Natural killer cell (primary cell): ENCODE measurements around the gene SF3B2. TPM values are rescaled to one million over a fixed set of nuclear protein-coding genes. Genes with fewer than 3 reads are reported as not detected.
"Not testable (repeated sequence)": the region's sequence is repeated elsewhere in the genome, so short reads cannot be mapped to it uniquely, and the experiment has no call there.

Source experiments
- ATAC-seq, 3 donors: fragments of 150-1000 bp in 2 of 3; fragments of 200-7000 bp in 1 of 3; cut with Tn5 transposase; 1 replicate in 1 of 3; 2 replicates in 2 of 3; pipeline ENCODE4 v1.10.0; 2021; ENCODE audit warnings: mild to moderate bottlenecking in 2 of 3, moderate library complexity in 2 of 3
- DNase-seq, 2 donors: peaks; one replicate each; pipeline versions ENCODE4 v3.0.0 to v3.0.0-alpha.2; 2013 to 2021; ENCODE audit warnings: mixed read lengths in 1 of 2
- H3K27ac ChIP-seq: one replicate; pipeline ENCODE4 v1.5.1; 2013; ENCODE audit warnings: mild to moderate bottlenecking, low read length
- H3K27me3 ChIP-seq: one replicate; pipeline ENCODE4 v1.6.1; 2013; ENCODE audit warnings: low read length; ENCODE audit not compliant: control insufficient read depth, insufficient read depth
- H3K36me3 ChIP-seq: one replicate; pipeline ENCODE4 v1.6.1; 2013; ENCODE audit warnings: low read length; ENCODE audit not compliant: control insufficient read depth, insufficient read depth
- H3K4me1 ChIP-seq: one replicate; pipeline ENCODE4 v1.6.1; 2013; ENCODE audit warnings: low read length; ENCODE audit not compliant: control insufficient read depth, insufficient read depth
- H3K4me3 ChIP-seq: one replicate; pipeline ENCODE4 v1.5.1; 2013; ENCODE audit warnings: low read length
- H3K9me3 ChIP-seq: one replicate; pipeline ENCODE4 v1.6.1; 2013; ENCODE audit warnings: low read length; ENCODE audit not compliant: control insufficient read depth, insufficient read depth
- H3K27ac Mint-ChIP-seq, 2 donors: one replicate each; pipeline ENCODE4 v1.8.0; 2022; ENCODE audit warnings: mild to moderate bottlenecking in 2 of 2, mixed read lengths in 2 of 2, moderate library complexity in 1 of 2
- H3K27me3 Mint-ChIP-seq, 2 donors: one replicate each; pipeline ENCODE4 v1.8.0; 2022; ENCODE audit warnings: low read depth in 2 of 2, mixed read lengths in 2 of 2
- H3K36me3 Mint-ChIP-seq: one replicate; pipeline ENCODE4 v1.8.0; 2022; ENCODE audit warnings: mixed read lengths
- H3K4me1 Mint-ChIP-seq, 2 donors: one replicate each; pipeline ENCODE4 v1.8.0; 2022; ENCODE audit warnings: mixed read lengths in 2 of 2
- H3K4me3 Mint-ChIP-seq: one replicate; pipeline ENCODE4 v1.8.0; 2022; ENCODE audit warnings: mild to moderate bottlenecking, moderate library complexity, mixed read lengths
- H3K9me3 Mint-ChIP-seq, 2 donors: one replicate each; pipeline ENCODE4 v1.8.0; 2022; ENCODE audit warnings: mixed read lengths in 2 of 2
- CTCF ChIP-seq: fragments of 200-600 bp; IDR thresholded peaks from one replicate; pipeline ENCODE4 v1.8.0; 2022; ENCODE audit warnings: antibody characterized with exemption
- WGBS: methylation state at CpG from one replicate; pipeline ENCODE4 v1.1.7; 2013; ENCODE audit warnings: missing lambda C conversion rate; ENCODE audit not compliant: insufficient coverage; 5-methylcytosine and 5-hydroxymethylcytosine counted together
- intact Hi-C: fragments of 100-400 bp; cut with micrococcal nuclease; formaldehyde crosslinking; loops from one replicate; pipeline ENCODE4 v1.14.2; 2022
- total RNA-seq, 4 donors: library from RNA; stranded (reverse); fragments of 120-200 nt in 1 of 4; gene quantifications; one replicate each; pipeline versions ENCODE4 v1.2.3 to v1.2.4, GENCODE V29; 2013 to 2022

The SF3B2 gene
- total RNA-seq, 3 donors from 2014 or later (not counting 1 experiment from before 2014, with no cell fraction given), result 249 to 269 (median 253) TPM

DNA sequence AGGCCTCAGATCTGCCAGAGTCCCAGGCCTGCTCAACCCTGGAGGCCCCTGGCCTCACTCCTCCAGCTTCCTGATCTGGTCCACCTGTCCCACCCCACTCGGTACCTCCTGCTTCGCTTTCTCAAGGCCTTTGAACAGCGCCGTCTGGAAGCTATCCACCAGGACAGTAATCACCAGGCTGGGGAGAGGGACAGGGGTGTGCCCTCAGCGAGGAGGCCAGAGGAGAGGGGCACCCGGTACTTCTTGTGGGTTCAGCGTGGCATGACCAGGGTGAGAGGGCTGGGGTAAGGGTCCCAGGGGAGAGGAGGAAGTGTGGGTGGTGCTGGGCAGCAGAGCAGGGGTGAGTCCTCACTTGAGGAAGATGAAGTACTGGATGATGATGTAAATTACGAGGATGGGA is 32.0 kb upstream of the SF3B2 start:
- H3K27ac ChIP-seq, result peak overlapping the region; percentile 61
- H3K27me3 ChIP-seq, result no peaks in the 10 kb centered on the region
- intact Hi-C loops, result loop anchor here (2.0 kb wide), 1 partner anchor 17 kb away; the partner anchor contains the start of genes BANF1 and EIF1AD
- H3K4me1 ChIP-seq, result peaks cover 31% of the 10 kb centered on the region
- 74% methylated on average over 8 of the region's 8 CpGs for WGBS
- DNase-seq, result no peak
- no peak for ATAC-seq
- Mint-ChIP-seq H3K4me1 (peaks cover 30 to 32% of the 10 kb centered on the region in 2 donors), H3K4me3 (peak overlapping the region; percentile 82), H3K36me3 (no peaks in the 10 kb centered on the region), H3K27me3 (peaks cover 4 to 5% of the 10 kb centered on the region in 2 donors), H3K9me3 (no peaks in the 10 kb centered on the region), H3K27ac (peak overlapping the region; percentile 57 to 91)
- no peaks in the 10 kb centered on the region for H3K9me3 ChIP-seq
- no peak for TF ChIP-seq CTCF
- no peak overlapping the region for H3K4me3 ChIP-seq
- H3K36me3 ChIP-seq, result no peaks in the 10 kb centered on the region

DNA sequence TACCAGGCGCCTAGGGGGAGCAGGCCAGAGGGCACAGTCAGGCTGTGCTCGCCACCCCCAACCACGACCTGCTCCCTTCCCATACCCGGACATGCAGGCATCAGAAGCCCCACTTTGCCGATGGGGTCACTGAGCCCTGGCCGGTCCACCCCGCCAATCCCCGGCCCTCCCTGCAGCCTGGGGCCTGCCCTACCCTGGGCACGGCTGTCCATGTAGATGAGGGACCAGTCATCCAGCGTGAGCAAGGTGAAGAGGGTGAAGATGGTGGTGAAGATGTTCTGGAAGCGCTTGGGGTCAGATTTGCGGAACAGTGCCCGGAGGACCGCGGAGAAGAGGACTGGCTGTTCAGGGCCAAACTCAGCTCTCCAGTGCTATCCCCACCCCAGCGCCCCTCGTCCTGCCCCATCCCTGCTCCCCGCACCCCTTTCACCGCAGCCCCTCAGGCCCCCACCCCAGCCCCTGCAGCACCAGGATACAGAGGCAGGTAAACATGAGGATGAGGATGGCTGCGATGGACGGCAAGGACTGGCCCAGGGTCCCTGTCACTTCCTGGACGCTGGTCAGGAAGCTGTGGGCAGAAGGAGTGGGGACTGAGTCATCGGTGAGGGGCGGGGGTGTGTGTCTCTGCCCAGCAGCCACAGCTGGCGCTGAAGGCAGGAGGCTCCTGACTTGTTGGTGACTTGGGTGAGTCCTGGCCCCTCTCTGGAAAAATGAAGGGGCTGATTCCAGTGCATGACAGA is 31.4 kb upstream of the SF3B2 start:
- Mint-ChIP-seq H3K9me3 (no peaks in the 10 kb centered on the region), H3K36me3 (no peaks in the 10 kb centered on the region), H3K4me3 (peak overlapping the region; percentile 82), H3K27me3 (peaks cover 4 to 5% of the 10 kb centered on the region in 2 donors), H3K27ac (peak overlapping the region; percentile 57 to 91), H3K4me1 (peaks cover 30 to 32% of the 10 kb centered on the region in 2 donors)
- intact Hi-C loops, result loop anchor here (2.0 kb wide), 1 partner anchor 18 kb away; the partner anchor contains the start of genes BANF1 and EIF1AD
- Histone ChIP-seq H3K9me3 (no peaks in the 10 kb centered on the region), H3K4me3 (peak overlapping the region; percentile 21), H3K27me3 (no peaks in the 10 kb centered on the region), H3K36me3 (no peaks in the 10 kb centered on the region), H3K27ac (peak overlapping the region; percentile 61), H3K4me1 (peaks cover 31% of the 10 kb centered on the region)
- TF ChIP-seq CTCF, result no peak
- peak; percentile 82 to 89 (median 87) for ATAC-seq
- peak; percentile 32 to 66 for DNase-seq
- WGBS, result 63% methylated on average over 25 of the region's 25 CpGs

GRCh38 chr11:66022401-66023185 is 29.6 kb upstream of the SF3B2 start:
- 24% methylated on average over 46 of the region's 46 CpGs for WGBS
- H3K4me3 ChIP-seq, result no peak overlapping the region
- Mint-ChIP-seq H3K27ac (peak overlapping the region in 1 of 2 donors; percentile 91), H3K9me3 (no peaks in the 10 kb centered on the region), H3K4me3 (peak overlapping the region; percentile 82), H3K27me3 (peaks cover 4 to 5% of the 10 kb centered on the region in 2 donors), H3K36me3 (no peaks in the 10 kb centered on the region), H3K4me1 (peaks cover 30 to 32% of the 10 kb centered on the region in 2 donors)
- no peaks in the 10 kb centered on the region for H3K36me3 ChIP-seq
- no peak overlapping the region for H3K27ac ChIP-seq
- peak; percentile 82 to 85 (median 83) for ATAC-seq
- no peaks in the 10 kb centered on the region for H3K9me3 ChIP-seq
- H3K27me3 ChIP-seq, result no peaks in the 10 kb centered on the region
- peaks cover 31% of the 10 kb centered on the region for H3K4me1 ChIP-seq
- intact Hi-C loops, result no loop called here
- TF ChIP-seq CTCF, result peak; percentile 98
- DNase-seq, result peak; percentile 84 to 85

DNA sequence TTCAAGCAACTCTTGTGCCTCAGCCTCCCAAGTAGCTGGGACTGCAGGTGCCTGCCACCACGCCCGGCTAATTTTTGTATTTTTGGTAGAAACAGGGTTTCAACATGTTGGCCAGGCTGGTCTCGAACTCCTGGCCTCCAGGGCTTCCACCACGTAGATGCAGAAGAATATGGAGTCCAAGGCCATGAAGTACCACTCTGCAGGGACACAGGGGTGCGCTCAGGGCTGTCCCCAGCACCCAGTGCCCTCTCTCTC is 29.1 kb upstream of the SF3B2 start:
- H3K27ac Mint-ChIP-seq, H3K36me3 ChIP-seq, H3K4me3 ChIP-seq, H3K27ac ChIP-seq, H3K27me3 ChIP-seq, H3K36me3 Mint-ChIP-seq, DNase-seq, ATAC-seq, H3K4me3 Mint-ChIP-seq, H3K9me3 Mint-ChIP-seq, H3K27me3 Mint-ChIP-seq, intact Hi-C loops, H3K9me3 ChIP-seq: not testable (repeated sequence)
- peaks cover 30 to 32% of the 10 kb centered on the region in 2 donors for H3K4me1 Mint-ChIP-seq
- peaks cover 31% of the 10 kb centered on the region for H3K4me1 ChIP-seq
- 85% methylated on average over 5 of the region's 5 CpGs for WGBS
